K562 (cell line): ENCODE measurements around the gene RHBDD1. TPM values are rescaled to one million over a fixed set of nuclear protein-coding genes. Genes with fewer than 3 reads are reported as not detected.

Experiments
- ASH1L ChIP-seq: fragments of 450-650 bp; IDR thresholded peaks from 2 replicates; pipeline ENCODE4 v1.6.1; 2018; ENCODE audit warnings: borderline replicate concordance, mild to moderate bottlenecking, low read depth; ENCODE audit not compliant: partially characterized antibody
- E2F3 ChIP-seq: fragments of 250-450 bp; sonication (Bioruptor Pico); IDR thresholded peaks from 2 replicates; pipeline ENCODE4 v1.4.0; 2020; ENCODE audit warnings: mild to moderate bottlenecking
- ESRRB ChIP-seq: fragments of 250-450 bp; sonication (Bioruptor Pico); IDR thresholded peaks from 2 replicates; pipeline ENCODE4 v1.5.0; 2020; ENCODE audit warnings: mild to moderate bottlenecking, moderate library complexity, borderline replicate concordance
- ETS2 ChIP-seq: IDR thresholded peaks from 2 replicates; pipeline ENCODE4 v1.6.1; 2016; ENCODE audit warnings: borderline replicate concordance, missing genetic modification characterization, mild to moderate bottlenecking, moderate library complexity, missing compliant biosample characterization; ENCODE audit not compliant: poor library complexity, severe bottlenecking
- HIVEP1 ChIP-seq: fragments of 250-450 bp; sonication (Bioruptor Pico); IDR thresholded peaks from 2 replicates; pipeline ENCODE4 v1.4.0; 2020; ENCODE audit warnings: mild to moderate bottlenecking
- JUND ChIP-seq, 2 experiments: IDR thresholded peaks; 2 replicates in 1 of 2; 3 replicates in 1 of 2; pipeline ENCODE4 v1.6.1; 2011; ENCODE audit warnings: borderline replicate concordance in 2 of 2, low read depth in 2 of 2, low read length in 2 of 2, improper control_type of control experiment in 1 of 2, missing biosample characterization in 1 of 2, missing genetic modification characterization in 1 of 2, missing genetic modification reagents in 1 of 2
- MAFK ChIP-seq: IDR thresholded peaks from 2 replicates; pipeline ENCODE4 v1.6.1; 2011; ENCODE audit warnings: low read length, improper control_type of control experiment
- NFRKB ChIP-seq: fragments of 450-650 bp; IDR thresholded peaks from 2 replicates; pipeline ENCODE4 v1.6.1; 2016; ENCODE audit warnings: low read depth
- PHF8 ChIP-seq: fragments of 200-600 bp; sonication (generic); IDR thresholded peaks from 2 replicates; pipeline ENCODE4 v1.6.1; 2012; ENCODE audit warnings: mixed run types, mild to moderate bottlenecking, inconsistent platforms, low read length, moderate library complexity, borderline replicate concordance
- PTBP1 ChIP-seq: fragments of 200-400 bp; formaldehyde crosslinking; IDR thresholded peaks from 2 replicates; pipeline ENCODE4 v1.6.1; 2017; ENCODE audit warnings: low read depth, low read length
- RBM15 ChIP-seq: fragments of 200-400 bp; formaldehyde crosslinking; IDR thresholded peaks from 2 replicates; pipeline ENCODE4 v1.6.1; 2018; ENCODE audit warnings: mild to moderate bottlenecking, low read length, moderate library complexity; ENCODE audit not compliant: insufficient read depth
- SMARCB1 ChIP-seq: IDR thresholded peaks from 2 replicates; pipeline ENCODE4 v1.6.1; 2011; ENCODE audit warnings: improper control_type of control experiment, low read depth; ENCODE audit not compliant: insufficient read length
- ZNF408 ChIP-seq: fragments of 250-450 bp; sonication (Bioruptor Pico); IDR thresholded peaks from 2 replicates; pipeline ENCODE4 v1.4.0; 2020; ENCODE audit warnings: low read depth, mild to moderate bottlenecking, moderate library complexity
- ZNF436 ChIP-seq: fragments of 250-450, 450-650 bp; sonication (Bioruptor Pico); formaldehyde crosslinking; IDR thresholded peaks from 2 replicates; pipeline ENCODE4 v1.7.0; 2020; ENCODE audit warnings: mild to moderate bottlenecking
- ZNF699 ChIP-seq: fragments of 250-450 bp; sonication (Bioruptor Pico); IDR thresholded peaks from 2 replicates; pipeline ENCODE4 v1.8.0; 2021; ENCODE audit warnings: mild to moderate bottlenecking, moderate library complexity; ENCODE audit not compliant: insufficient replicate concordance
- polyA plus RNA-seq, 8 experiments: library from polyadenylated mRNA; depleted of rRNA in 4 of 8; stranded (reverse) in 5 of 8; unstranded in 3 of 8; fragments of >200 nt; fragmentation: Nextera tagmentation in 2 of 8; fragmentation: Illumina TruSeq in 1 of 8; extraction: Ambion mirVana in 2 of 8; extraction: Trizol in 1 of 8; gene quantifications; 2 replicates each; pipeline versions ENCODE4 v1.2.1 to v1.2.3, GENCODE V29; 2011 to 2014; ENCODE audit warnings: inconsistent platforms in 1 of 8, missing spikeins in 1 of 8
- total RNA-seq, 7 experiments: library from RNA; depleted of rRNA in 6 of 7; stranded (reverse); fragments of >200 nt in 6 of 7; fragmentation: Illumina TruSeq in 2 of 7; extraction: Trizol in 2 of 7; gene quantifications; 2 replicates each; pipeline versions ENCODE4 v1.2.1 to v1.2.3, GENCODE V29; 2011 to 2021; ENCODE audit warnings: low replicate concordance in 1 of 7
- TF ChIP-seq, protein P1 (sequence below), 2 experiments: fragments of 450-650 bp; formaldehyde crosslinking in 1 of 2; IDR thresholded peaks; 2 replicates each; pipeline versions ENCODE4 v1.4.0 to v1.6.1; 2014 to 2020; ENCODE audit warnings: mild to moderate bottlenecking in 2 of 2, borderline replicate concordance in 1 of 2, low read depth in 1 of 2
- TF ChIP-seq, protein P2 (sequence below), 2 experiments: fragments of 450-650 bp in 1 of 2; IDR thresholded peaks; 2 replicates each; pipeline ENCODE4 v1.6.1; 2011 to 2017; ENCODE audit warnings: low read depth in 2 of 2, antibody characterized with exemption in 1 of 2, borderline replicate concordance in 1 of 2, low read length in 1 of 2, mild to moderate bottlenecking in 1 of 2, mixed read lengths in 1 of 2; ENCODE audit not compliant: control insufficient read depth in 1 of 2

The RHBDD1 gene
- total and polyA plus RNA-seq, 9 of the 15 experiments (the other 6 are each of a cell fraction or from before 2014, with no cell fraction given) = 4.8 to 34.8 (median 15.6) TPM

DNA sequence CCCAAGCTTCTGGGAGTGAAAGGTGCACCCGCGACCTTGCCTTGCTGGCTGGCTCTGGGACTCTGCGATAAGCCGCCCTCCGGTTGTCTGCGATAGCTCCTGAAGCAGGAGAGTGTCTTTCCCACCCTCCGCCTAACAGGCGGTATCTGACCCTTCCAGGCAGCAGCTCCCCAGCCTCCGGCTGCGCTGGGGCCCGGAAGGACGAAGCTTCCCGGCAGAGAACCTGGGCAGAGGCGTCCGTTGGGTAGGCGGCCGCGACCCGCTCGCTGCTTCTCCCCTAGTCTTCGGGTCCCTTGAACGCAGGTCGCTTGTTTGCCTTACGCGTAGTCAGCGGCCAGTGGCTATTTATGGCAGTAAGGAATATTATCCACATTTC, 446 bp upstream of the RHBDD1 start (continued):
- TF ChIP-seq, protein P1, sequence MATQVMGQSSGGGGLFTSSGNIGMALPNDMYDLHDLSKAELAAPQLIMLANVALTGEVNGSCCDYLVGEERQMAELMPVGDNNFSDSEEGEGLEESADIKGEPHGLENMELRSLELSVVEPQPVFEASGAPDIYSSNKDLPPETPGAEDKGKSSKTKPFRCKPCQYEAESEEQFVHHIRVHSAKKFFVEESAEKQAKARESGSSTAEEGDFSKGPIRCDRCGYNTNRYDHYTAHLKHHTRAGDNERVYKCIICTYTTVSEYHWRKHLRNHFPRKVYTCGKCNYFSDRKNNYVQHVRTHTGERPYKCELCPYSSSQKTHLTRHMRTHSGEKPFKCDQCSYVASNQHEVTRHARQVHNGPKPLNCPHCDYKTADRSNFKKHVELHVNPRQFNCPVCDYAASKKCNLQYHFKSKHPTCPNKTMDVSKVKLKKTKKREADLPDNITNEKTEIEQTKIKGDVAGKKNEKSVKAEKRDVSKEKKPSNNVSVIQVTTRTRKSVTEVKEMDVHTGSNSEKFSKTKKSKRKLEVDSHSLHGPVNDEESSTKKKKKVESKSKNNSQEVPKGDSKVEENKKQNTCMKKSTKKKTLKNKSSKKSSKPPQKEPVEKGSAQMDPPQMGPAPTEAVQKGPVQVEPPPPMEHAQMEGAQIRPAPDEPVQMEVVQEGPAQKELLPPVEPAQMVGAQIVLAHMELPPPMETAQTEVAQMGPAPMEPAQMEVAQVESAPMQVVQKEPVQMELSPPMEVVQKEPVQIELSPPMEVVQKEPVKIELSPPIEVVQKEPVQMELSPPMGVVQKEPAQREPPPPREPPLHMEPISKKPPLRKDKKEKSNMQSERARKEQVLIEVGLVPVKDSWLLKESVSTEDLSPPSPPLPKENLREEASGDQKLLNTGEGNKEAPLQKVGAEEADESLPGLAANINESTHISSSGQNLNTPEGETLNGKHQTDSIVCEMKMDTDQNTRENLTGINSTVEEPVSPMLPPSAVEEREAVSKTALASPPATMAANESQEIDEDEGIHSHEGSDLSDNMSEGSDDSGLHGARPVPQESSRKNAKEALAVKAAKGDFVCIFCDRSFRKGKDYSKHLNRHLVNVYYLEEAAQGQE (IDR thresholded peaks at IDR 0.05; ENCODE audit: borderline replicate concordance) = 0 out of 2 replicates have a peak, but pooled peaks have one; percentile 3
- TF ChIP-seq, protein P1 (CRISPR knock-in tag; IDR thresholded peaks at IDR 0.05; ENCODE audit: low read depth) = no peak
- TF ChIP-seq MAFK = no peak
- TF ChIP-seq E2F3 = no peak
- no peak for TF ChIP-seq RBM15
- TF ChIP-seq ASH1L = no peak
- no peak for TF ChIP-seq ESRRB
- TF ChIP-seq SMARCB1 = no peak
- TF ChIP-seq HIVEP1 = no peak
- TF ChIP-seq ZNF436 (CRISPR knock-in tag) = no peak
- no peak for TF ChIP-seq ZNF699 (CRISPR knock-in tag)
- TF ChIP-seq ETS2 (tag) = no peak
- TF ChIP-seq ZNF408 = no peak
- 0 out of 2 replicates have a peak, but pooled peaks have one; percentile 64 for TF ChIP-seq NFRKB
- TF ChIP-seq, protein P2, sequence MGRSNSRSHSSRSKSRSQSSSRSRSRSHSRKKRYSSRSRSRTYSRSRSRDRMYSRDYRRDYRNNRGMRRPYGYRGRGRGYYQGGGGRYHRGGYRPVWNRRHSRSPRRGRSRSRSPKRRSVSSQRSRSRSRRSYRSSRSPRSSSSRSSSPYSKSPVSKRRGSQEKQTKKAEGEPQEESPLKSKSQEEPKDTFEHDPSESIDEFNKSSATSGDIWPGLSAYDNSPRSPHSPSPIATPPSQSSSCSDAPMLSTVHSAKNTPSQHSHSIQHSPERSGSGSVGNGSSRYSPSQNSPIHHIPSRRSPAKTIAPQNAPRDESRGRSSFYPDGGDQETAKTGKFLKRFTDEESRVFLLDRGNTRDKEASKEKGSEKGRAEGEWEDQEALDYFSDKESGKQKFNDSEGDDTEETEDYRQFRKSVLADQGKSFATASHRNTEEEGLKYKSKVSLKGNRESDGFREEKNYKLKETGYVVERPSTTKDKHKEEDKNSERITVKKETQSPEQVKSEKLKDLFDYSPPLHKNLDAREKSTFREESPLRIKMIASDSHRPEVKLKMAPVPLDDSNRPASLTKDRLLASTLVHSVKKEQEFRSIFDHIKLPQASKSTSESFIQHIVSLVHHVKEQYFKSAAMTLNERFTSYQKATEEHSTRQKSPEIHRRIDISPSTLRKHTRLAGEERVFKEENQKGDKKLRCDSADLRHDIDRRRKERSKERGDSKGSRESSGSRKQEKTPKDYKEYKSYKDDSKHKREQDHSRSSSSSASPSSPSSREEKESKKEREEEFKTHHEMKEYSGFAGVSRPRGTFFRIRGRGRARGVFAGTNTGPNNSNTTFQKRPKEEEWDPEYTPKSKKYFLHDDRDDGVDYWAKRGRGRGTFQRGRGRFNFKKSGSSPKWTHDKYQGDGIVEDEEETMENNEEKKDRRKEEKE (IDR thresholded peaks at IDR 0.05; ENCODE audit: borderline replicate concordance in 1 of 2, control insufficient read depth in 1 of 2, low read depth in 2 of 2, low read length in 1 of 2) = no peak; a peak in 1 of 4 replicates
- no peak for TF ChIP-seq JUND (IDR thresholded peaks at IDR 0.05; ENCODE audit: borderline replicate concordance, low read depth, low read length)
- TF ChIP-seq JUND (tag; IDR thresholded peaks at IDR 0.05; ENCODE audit: borderline replicate concordance, low read depth, low read length) = no peak; the same call in 2 of the 3 replicates
- TF ChIP-seq PHF8 = no peak
- TF ChIP-seq PTBP1 = no peak
